Colon (tissue), 2 donors: ENCODE measurements around the gene CCR6.
"Not testable (repeated sequence)": the region's sequence is repeated elsewhere in the genome, so short reads cannot be mapped to it uniquely, and the experiment has no call there.

Experiments used
- FAIRE-seq: peaks from 2 replicates; lab custom pipeline; 2012; peaks lifted over from hg19 to GRCh38; lab: Jason Lieb, UNC
- donor health status: control.
- donor health status: control.

CCR6 gene

GRCh38 chr6:167177271-167177670, 54.4 kb downstream of the CCR6 start:
- FAIRE-seq, result not testable (repeated sequence)

- FAIRE-seq, result not testable (repeated sequence)
Observed at GRCh38 chr6:167178896-167179655, 56.2 kb downstream of the CCR6 start.

- not testable (repeated sequence) for FAIRE-seq
Observed at GRCh38 chr6:167180086-167180485, 57.2 kb downstream of the CCR6 start.

- not testable (repeated sequence) for FAIRE-seq
Observed at GRCh38 chr6:167181351-167181750, 58.5 kb downstream of the CCR6 start.

GRCh38 chr6:167182913-167183314, 60.0 kb downstream of the CCR6 start:
- FAIRE-seq, result peak; percentile 75

- FAIRE-seq, result not testable (repeated sequence)
Observed at GRCh38 chr6:167185101-167185500, 62.2 kb downstream of the CCR6 start.

GRCh38 chr6:167187275-167187674, 64.4 kb downstream of the CCR6 start:
- FAIRE-seq, result not testable (repeated sequence)
